ENCODE measurements around the gene FCGBP.

The FCGBP gene

GRCh38 chr19:39949026-39949747 is 14.8 kb upstream of the FCGBP start:
- in situ Hi-C loops (cut with MboI; ENCODE audit: low sequenced_read_pairs), result no loop called here

DNA sequence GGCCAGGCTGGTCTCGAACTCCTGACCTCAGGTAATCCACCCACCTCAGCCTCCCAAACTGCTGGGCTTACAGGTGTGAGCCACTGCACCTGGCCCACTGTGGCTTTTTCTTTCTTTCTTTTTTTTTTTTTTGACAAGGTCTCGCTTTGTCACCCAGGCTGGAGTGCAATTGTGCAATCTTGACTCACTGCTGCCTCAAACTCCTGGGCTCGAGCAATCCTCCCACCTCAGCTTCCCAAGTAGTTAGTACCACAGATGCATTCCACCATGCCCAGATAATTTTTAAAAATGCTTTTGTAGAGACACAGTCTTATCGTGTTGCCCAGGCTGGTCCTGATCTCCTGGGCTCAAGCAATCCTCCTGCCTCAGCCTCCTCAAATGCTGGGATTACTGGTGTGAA is 12.1 kb upstream of the FCGBP start:
- in situ Hi-C loops (cut with MboI; ENCODE audit: low sequenced_read_pairs), result no loop called here

- in situ Hi-C loops (cut with MboI; ENCODE audit: low sequenced_read_pairs), result no loop called here
Observed at GRCh38 chr19:39943586-39943985, 9.2 kb upstream of the FCGBP start.

- in situ Hi-C loops (cut with MboI; ENCODE audit: low sequenced_read_pairs), result no loop called here
Observed at GRCh38 chr19:39942366-39942730, 7.9 kb upstream of the FCGBP start.

GRCh38 chr19:39941615-39942365 is 7.4 kb upstream of the FCGBP start:
- in situ Hi-C loops (cut with MboI; ENCODE audit: low sequenced_read_pairs), result no loop called here

DNA sequence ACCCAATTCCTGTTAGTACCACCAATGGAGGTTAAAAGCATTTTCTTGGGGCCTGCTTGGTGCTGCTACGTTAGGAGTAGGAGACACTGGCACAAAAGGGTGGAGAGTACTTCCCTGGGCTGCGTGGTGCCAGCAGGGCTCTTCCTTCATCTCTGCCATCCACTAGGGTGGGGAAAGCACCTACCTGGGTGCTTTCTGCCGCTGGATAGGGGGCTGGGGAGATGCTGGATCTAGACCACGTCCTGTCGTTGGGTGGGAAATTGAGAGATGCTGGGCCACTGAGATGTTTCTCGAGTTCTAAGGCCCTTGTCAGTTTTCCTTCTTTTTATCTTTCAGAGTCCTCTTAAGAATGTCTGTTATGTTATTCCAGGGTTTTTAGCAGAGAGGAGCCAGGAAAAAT is 6.7 kb upstream of the FCGBP start:
- in situ Hi-C loops (cut with MboI; ENCODE audit: low sequenced_read_pairs), result no loop called here

GRCh38 chr19:39940221-39940833 is 5.9 kb upstream of the FCGBP start:
- in situ Hi-C loops (cut with MboI; ENCODE audit: low sequenced_read_pairs), result no loop called here

DNA sequence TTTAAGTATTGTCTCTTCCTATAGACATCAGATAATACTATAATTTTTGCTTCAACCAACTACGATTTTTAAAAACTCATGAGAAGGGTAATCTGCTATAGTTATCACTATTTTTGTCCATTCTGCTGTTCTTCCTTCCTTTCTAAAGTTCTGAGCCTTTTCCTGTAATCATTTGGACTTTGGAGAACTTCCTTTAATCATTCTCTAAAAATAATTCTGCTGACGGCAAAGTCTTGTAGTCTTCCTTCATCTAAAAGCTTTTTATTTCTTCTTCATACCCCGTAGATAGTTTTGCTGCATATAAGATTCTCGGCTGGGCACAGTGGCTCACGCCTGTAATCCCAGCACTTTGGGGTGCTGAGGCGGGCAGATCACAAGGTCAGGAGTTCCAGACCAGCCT is 5.1 kb upstream of the FCGBP start:
- in situ Hi-C loops (cut with MboI; ENCODE audit: low sequenced_read_pairs), result no loop called here

GRCh38 chr19:39937787-39938186 is 3.4 kb upstream of the FCGBP start:
- in situ Hi-C loops (cut with MboI; ENCODE audit: low sequenced_read_pairs), result no loop called here

- in situ Hi-C loops (cut with MboI; ENCODE audit: low sequenced_read_pairs), result no loop called here
Observed at GRCh38 chr19:39937094-39937720, 2.8 kb upstream of the FCGBP start.

DNA sequence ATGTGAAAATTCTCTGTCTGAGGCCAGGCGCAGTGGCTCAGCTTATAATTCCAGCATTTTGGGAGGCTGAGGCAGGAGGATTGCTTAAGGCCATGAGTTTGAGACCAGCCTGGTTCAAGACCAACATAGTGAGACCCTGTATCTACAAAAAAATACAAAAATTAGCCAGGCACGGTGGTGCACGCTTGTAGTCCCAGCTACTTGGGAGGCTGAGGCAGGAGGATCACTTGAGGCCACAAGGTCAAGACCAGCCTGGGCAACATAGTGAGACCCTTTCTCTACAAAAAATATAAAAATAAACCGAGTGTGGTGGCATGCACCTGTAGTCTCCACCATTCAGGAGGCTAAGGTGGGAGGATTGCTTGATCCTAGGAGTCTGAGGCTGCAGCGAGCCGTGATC is 2.2 kb upstream of the FCGBP start:
- in situ Hi-C loops (cut with MboI; ENCODE audit: low sequenced_read_pairs), result no loop called here

DNA sequence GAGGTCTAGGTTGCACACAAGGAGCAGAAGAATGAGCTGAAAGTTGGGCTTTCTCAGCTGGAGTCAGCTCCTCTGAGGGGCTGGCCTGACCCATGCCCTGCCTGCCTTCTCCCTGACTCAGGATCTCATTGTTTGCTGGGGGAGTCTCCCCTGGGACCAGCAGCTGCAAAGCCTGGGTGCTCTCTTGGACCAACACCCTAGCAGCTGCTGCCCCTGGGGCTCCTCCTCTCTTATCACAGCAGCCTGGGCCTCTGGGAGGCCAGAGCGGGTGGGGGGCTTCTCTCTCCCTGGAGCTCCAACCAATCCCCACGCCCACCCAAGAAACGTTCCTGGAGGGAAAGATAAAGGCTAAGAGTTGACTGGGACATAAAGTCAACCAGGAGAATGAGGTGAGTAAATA is 1.6 kb upstream of the FCGBP start:
- in situ Hi-C loops (cut with MboI; ENCODE audit: low sequenced_read_pairs), result no loop called here

GRCh38 chr19:39935364-39935661 is 879 bp upstream of the FCGBP start:
- in situ Hi-C loops (cut with MboI; ENCODE audit: low sequenced_read_pairs), result no loop called here

DNA sequence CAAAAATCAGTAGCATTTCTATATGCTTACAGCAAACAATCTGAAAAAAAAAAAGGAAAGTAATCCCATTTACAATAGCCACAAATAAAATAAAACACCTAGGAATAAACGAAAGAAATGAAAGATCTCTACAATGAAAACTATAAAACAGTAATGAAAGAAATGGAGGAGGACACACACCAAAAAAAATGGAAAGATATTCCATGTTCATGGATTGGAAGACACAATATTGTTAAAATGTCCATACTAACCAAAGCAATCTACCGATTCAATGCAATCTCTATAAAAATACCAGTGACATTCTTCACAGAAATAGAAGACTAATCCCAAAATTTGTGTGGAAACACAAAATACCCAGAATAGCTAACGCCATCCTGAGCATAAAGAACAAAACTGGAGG is 4.7 kb downstream of the FCGBP start:
- in situ Hi-C loops (cut with MboI; ENCODE audit: low sequenced_read_pairs), result no loop called here

DNA sequence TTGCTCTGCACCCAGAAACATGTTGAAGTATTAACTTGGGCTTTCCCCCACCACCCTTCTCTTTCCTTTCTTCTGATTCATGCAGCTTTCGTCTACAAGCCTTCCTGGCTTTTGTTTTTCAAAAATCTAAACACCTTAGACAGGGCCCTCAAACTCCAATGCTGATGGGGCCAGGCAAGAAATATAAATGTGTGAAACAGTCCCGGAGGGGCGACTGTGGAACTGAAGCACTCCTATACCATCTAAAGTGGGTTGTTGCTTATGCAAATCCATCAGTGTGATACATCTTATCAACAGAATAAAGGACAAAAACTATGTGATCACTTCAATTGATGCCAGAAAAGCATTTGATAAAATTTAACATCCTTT is 6.1 kb downstream of the FCGBP start:
- in situ Hi-C loops (cut with MboI; ENCODE audit: low sequenced_read_pairs), result no loop called here

GRCh38 chr19:39927524-39928356 is 6.7 kb downstream of the FCGBP start:
- in situ Hi-C loops (cut with MboI; ENCODE audit: low sequenced_read_pairs), result no loop called here

- in situ Hi-C loops (cut with MboI; ENCODE audit: low sequenced_read_pairs), result no loop called here
Observed at GRCh38 chr19:39927076-39927475, 7.4 kb downstream of the FCGBP start.

DNA sequence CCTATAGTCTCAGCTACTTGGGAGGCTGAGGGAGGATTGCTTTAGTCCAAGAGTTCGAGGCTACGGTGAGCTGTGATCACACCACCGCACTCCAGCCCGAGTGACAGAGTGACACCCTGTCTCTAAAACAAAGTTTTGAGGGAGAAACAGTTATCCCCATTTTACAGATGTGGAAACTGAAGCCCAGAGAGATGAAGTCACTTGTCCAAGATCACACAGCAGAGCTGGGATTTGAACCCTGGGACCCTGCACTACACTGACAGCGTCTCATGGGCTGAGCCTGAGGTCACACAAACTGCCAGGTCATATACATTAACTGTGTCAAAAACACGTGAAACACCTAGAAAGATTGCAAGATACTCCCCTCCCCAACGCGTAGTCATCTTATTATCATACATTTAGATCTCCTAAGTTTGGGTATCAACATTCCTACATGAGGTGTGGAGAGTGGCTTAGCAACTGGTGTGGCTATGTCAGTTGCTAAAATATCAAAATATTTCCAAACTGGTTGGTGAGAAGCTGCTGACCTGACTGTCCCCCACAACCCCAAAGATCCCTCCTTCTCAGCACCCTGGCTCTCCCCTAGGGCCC is 8.2 kb downstream of the FCGBP start:
- in situ Hi-C loops (cut with MboI; ENCODE audit: low sequenced_read_pairs), result no loop called here

- in situ Hi-C loops (cut with MboI; ENCODE audit: low sequenced_read_pairs), result no loop called here
Observed at GRCh38 chr19:39924952-39925351, 9.5 kb downstream of the FCGBP start.

DNA sequence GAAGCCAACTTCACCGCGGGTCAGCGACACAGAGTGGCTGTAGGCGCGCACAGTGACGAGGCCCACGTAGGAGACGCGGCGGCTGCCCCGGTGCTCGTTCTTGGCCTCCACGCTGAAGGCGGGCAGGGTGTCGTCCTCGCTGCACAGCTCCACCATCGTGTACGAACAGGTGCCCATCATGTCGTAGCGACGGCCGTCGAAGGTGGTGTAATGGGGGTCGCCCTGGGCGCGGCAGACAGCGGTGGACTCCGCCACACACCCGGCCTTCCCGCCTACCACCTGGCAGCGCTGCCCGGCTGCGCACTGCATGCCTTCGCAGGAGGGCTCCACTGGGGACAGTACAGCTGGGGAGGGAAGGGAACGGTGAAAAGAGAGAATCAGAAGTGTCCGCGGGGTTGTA is 10.0 kb downstream of the FCGBP start:
- in situ Hi-C loops (cut with MboI; ENCODE audit: low sequenced_read_pairs), result no loop called here

DNA sequence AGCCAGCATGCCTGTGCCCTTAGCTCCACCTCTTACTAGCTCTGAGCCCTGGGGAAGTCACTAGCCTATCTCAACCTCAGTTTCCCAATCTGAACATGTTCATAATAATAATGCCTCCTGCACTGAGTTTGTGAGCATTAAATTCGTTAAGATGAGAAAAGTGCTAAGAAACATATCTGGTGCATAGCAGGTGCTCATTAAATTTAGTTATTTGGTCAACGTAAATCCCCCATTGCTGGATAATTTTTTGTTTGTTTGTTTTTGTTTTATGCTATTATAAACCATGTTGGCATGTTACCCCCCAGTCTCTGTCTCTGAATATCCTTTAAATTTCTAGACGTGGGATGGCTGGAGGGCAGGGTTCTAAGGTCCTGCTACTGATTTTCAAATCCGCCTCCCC is 10.6 kb downstream of the FCGBP start:
- in situ Hi-C loops (cut with MboI; ENCODE audit: low sequenced_read_pairs), result no loop called here

Measured in HL-60/S4 treated with phorbol 12-myristate 13-acetate at 8.2 ng/mL for 4 days and 3 days (cell line).